Measurements from ENCODE around the gene AMT. TPM values are rescaled to one million over a fixed set of nuclear protein-coding genes. Genes with fewer than 3 reads are reported as not detected.

The AMT gene, protein sequence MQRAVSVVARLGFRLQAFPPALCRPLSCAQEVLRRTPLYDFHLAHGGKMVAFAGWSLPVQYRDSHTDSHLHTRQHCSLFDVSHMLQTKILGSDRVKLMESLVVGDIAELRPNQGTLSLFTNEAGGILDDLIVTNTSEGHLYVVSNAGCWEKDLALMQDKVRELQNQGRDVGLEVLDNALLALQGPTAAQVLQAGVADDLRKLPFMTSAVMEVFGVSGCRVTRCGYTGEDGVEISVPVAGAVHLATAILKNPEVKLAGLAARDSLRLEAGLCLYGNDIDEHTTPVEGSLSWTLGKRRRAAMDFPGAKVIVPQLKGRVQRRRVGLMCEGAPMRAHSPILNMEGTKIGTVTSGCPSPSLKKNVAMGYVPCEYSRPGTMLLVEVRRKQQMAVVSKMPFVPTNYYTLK
- 10 to 100 TPM; 20.6 to 24.5 TPM for total RNA-seq

DNA sequence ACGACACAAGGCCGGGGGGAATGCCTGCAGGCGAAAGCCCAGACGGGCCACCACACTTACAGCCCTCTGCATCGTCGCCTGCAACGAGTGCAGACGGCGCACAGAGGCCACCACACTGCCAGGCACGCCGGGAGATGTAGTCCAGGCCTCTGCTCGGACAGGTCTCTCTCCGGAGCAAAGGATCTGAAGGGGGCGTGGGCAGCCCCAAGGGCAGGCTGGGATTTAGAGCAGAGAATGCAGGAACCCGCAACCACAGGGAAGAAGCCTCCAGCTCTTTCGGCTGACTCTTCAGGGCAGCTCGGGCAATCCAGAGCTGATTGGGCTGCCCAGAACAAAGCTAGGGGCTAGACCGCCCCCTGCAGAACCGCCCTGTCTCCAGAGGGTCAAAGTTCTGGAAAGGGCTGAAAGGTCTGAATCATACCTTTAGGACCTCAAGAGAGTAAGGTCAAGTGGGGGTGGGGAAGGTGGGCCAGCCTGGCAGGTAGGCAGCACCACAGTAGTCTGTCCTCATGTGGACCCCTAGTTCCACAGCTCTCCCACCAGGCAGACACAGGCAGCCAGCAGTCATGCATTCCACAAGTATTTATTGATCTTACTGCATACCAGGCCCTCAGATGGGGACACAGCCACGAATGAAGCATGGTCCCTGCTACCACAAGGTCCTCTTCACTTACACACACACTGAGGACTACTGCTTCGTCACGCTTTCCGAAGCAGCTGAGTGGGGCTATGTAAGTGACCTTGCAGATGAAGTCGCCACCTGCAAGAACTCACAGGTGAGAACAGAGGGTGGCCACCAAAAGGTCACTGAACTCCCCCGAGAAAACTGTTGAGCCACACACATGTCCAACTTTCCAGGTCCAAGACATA is at the start of gene AMT:
TSS of gene AMT (minus strand) at position 95 of the 870 bp plus-strand sequence. CDS start at position 72, 23 bp downstream.
- H3K4me3 ChIP-seq, result peak within 1 kb of the TSS; percentile 34
- H3K27me3 ChIP-seq, result no peaks in the 10 kb centered on the region
- H3K4me1 ChIP-seq, result peaks cover 3% of the 10 kb centered on the region
- TF ChIP-seq, protein P1, sequence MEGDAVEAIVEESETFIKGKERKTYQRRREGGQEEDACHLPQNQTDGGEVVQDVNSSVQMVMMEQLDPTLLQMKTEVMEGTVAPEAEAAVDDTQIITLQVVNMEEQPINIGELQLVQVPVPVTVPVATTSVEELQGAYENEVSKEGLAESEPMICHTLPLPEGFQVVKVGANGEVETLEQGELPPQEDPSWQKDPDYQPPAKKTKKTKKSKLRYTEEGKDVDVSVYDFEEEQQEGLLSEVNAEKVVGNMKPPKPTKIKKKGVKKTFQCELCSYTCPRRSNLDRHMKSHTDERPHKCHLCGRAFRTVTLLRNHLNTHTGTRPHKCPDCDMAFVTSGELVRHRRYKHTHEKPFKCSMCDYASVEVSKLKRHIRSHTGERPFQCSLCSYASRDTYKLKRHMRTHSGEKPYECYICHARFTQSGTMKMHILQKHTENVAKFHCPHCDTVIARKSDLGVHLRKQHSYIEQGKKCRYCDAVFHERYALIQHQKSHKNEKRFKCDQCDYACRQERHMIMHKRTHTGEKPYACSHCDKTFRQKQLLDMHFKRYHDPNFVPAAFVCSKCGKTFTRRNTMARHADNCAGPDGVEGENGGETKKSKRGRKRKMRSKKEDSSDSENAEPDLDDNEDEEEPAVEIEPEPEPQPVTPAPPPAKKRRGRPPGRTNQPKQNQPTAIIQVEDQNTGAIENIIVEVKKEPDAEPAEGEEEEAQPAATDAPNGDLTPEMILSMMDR (IDR thresholded peaks at IDR 0.05), result no peak
- H3K9me3 ChIP-seq, result no peaks in the 10 kb centered on the region
- peak within 1 kb of the TSS in 1 of 2 donors; percentile 72 for H3K9ac ChIP-seq (ENCODE audit: low read depth in 2 of 2, low read length in 2 of 2)
- intact Hi-C loops (cut with DNase I), result no loop called here
- no peaks in the 10 kb centered on the region for H3K36me3 ChIP-seq
- peak; percentile 57 for DNase-seq
- no peak within 1 kb of the TSS for H3K27ac ChIP-seq

DNA sequence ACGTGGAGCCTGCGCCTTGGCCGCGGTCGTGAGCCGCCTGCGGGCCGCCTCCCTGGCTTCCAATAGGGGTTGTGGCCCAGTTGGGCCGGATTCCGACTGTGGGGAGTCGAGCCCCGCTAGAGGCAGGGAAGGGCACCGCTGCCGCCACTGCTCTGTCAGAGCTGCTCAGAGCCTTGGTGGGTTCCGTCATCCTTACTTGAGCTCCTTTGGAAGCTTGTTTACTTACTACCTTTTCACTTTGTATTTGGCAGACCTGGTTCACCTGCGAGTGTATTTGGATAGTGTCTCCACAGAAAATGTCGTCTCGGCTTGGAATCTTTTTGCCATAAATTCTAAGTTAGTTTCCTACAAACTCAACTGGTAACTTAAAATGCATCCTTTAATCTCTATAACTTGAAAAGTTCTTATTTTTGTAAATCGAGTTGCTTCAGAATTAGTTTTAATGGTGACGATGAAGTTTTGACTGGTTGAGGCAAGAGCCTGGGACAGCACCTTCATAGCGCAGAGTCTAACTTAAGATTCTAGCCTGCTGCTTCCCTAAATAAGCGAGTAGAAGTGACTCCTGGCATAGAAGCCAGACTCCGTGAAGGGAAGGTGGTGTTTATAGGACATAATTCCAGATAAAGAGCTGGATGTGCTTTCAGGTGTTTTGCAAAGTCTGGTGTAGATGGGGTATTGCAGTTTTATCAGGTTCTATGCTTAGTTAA is 48.6 kb upstream of the AMT start:
- peaks cover 18% of the 10 kb centered on the region for H3K4me1 ChIP-seq
- no peaks in the 10 kb centered on the region for H3K36me3 ChIP-seq
- no peaks in the 10 kb centered on the region for H3K9me3 ChIP-seq
- peak overlapping the region; percentile 98 for H3K27ac ChIP-seq
- H3K9ac ChIP-seq (ENCODE audit: low read depth in 2 of 2, low read length in 2 of 2), result peak overlapping the region; percentile 90 to 95
- intact Hi-C loops (cut with DNase I), result no loop called here
- peak overlapping the region; percentile 76 for H3K4me3 ChIP-seq
- no peak for DNase-seq
- H3K27me3 ChIP-seq, result no peaks in the 10 kb centered on the region
- TF ChIP-seq, protein P1 (IDR thresholded peaks at IDR 0.05), result no peak

DNA sequence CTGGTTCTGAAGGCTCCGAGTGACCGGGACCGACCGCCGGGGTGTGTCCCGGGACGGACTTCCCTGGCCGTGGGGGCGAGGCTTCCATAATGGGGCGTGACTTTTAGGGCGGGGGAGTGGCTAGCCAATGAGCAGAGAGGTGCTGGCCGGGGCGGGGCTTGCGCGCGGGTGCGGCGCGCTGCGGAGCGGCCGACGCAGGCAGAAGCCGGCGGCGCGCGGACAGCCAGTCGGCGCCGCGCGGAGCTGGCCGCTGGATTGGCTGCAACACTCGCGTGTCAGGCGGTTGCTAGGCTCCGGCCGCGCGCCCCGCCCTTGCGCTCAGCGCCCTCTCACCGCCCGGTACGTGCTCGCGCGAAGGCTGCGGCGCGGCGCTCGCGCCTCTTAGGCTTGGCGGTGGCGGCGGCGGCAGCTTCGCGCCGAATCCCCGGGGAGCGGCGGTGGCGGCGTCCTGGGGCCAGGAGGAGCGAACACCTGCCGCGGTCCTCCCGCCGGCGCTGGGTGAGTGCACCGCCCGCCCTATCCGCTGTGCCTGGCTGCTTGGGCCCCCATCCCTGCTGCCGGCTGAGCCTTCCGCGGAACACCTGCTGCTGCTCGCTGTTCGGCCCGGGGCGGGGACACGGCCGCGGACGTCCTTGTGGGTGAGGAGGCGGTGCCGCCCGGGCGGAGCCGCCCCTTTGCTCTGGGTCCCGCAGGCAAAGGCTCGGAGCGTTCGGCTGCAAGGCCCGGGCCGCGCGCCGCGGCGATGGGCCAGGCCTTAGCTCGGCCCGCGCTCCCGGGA is 47.9 kb upstream of the AMT start, which contains the start of gene DAG1:
TSS of gene DAG1 (plus strand) at position 332 of the 778 bp plus-strand sequence. CDS start 40,268 bp downstream, outside the sequence.
- DNase-seq, result peak; percentile 99
- no peaks in the 10 kb centered on the region for H3K27me3 ChIP-seq
- peak within 1 kb of the TSS; percentile 90 to 95 for H3K9ac ChIP-seq (ENCODE audit: low read depth in 2 of 2, low read length in 2 of 2)
- H3K4me3 ChIP-seq, result peak within 1 kb of the TSS; percentile 76
- peaks cover 22% of the 10 kb centered on the region for H3K4me1 ChIP-seq
- no peaks in the 10 kb centered on the region for H3K36me3 ChIP-seq
- intact Hi-C loops (cut with DNase I), result loop anchor here (10.0 kb wide), 1 partner anchor 55 kb away; the partner anchor contains the start of genes RHOA and TCTA
- H3K27ac ChIP-seq, result peak within 1 kb of the TSS; percentile 98
- no peaks in the 10 kb centered on the region for H3K9me3 ChIP-seq
- TF ChIP-seq, protein P1 (IDR thresholded peaks at IDR 0.05), result no peak

DNA sequence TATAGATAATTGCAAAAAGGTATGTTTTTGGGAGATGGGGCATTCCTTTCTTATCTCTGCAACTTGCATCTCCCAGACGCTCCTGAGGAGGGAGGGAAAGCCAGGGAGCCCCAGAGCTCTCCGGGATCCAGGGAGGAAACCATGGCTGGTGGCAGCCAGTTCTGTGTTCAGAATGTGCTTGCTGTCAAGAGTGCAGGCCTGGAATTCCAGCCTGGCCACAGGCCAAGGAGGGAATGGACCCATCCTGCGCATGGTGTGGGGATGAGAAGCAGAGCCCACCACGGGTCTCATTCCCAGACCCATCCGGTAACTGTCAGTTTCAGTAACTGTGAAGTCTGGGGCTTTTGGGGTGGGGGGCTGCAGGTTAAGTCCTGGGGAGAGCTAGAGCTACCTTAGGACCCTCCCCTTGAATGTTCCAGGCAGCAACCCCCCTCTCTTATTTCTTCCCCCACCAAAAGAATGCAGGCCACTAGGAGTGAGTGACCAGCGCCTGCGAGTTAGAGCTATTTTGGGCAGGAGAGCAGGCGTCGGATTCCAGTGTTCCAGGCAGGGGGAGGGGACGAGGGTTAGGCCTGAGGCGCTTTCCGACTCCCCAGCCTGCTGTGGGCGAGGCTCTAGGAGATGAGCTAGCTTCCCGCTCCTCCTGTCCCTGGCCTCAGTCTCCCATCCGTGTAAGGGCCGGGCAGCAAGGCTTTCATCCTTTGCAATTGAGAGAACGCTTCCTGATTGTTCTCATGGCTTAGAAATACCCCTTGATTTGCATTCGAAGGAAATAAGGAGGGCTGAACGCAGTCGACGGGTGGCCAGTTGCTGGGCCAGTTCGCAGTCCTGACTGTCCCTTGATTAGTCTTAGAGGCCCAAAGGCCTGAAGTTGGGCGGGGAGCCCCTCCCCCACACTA is 47.0 kb upstream of the AMT start:
- no peaks in the 10 kb centered on the region for H3K36me3 ChIP-seq
- no peaks in the 10 kb centered on the region for H3K27me3 ChIP-seq
- H3K4me3 ChIP-seq, result peak overlapping the region; percentile 35
- DNase-seq, result peak; percentile 69
- H3K27ac ChIP-seq, result peak overlapping the region; percentile 95
- peak overlapping the region; percentile 83 to 90 for H3K9ac ChIP-seq (ENCODE audit: low read depth in 2 of 2, low read length in 2 of 2)
- intact Hi-C loops (cut with DNase I), result loop anchor here (10.0 kb wide), 1 partner anchor 54 kb away; the partner anchor contains the start of genes RHOA and TCTA
- TF ChIP-seq, protein P1 (IDR thresholded peaks at IDR 0.05), result no peak
- peaks cover 22% of the 10 kb centered on the region for H3K4me1 ChIP-seq
- H3K9me3 ChIP-seq, result no peaks in the 10 kb centered on the region
